GM12892 (cell line): ENCODE results near the gene TENT4A.

ENCODE experiments used
- POLR2A ChIP-seq: IDR thresholded peaks from 2 replicates; pipeline ENCODE4 v1.6.1; 2011; ENCODE audit warnings: low read depth, low read length, control low read depth
- POLR2AphosphoS5 ChIP-seq: IDR thresholded peaks from 2 replicates; pipeline ENCODE4 v1.6.1; 2011; ENCODE audit warnings: low read depth, low read length, control low read depth

DNA sequence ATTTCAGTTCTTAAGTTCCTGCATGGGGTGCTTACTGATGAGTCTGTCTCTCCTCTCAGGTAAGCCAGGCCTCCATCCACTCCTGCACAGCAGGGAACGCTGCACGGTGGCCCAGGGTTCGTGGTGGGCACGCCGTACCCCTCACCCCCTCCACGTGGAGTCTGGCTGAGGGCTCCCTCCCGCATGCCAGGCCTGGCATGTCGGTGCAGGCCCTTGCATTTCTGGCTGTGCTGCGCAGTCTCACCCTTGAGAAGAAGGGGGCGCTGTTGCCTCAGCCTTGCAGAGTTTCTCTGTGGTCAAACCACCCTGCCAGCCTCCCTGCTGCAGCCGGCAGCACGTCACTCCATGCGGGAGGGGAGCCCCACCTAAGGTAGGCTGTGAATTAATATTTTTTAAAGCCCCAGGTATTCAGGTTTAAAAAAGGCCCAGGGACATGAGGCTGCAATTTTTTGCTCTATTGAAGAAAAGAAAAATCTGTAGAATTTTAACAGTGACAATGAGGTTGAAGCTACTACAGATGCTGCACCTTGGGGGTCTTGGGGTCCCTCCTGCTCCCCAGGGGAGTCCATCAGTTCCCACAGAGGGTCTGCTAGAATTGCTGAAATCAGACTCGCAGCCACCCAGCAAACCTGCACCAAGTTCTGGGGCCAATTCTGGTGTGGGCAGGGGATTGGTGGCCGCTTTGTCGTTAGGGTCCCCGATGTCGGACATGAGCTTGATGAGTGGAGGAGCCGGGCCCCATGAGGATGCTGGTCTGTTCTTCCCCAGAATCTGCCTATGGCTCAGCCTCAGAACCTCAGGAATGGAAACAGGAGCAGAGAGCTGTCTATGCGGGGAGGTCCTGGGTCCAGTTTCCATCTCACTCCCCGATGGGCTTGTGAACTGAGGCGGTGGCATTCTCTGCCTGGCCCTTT is 52.6 kb downstream of the TENT4A start:
- TF ChIP-seq POLR2A (no peak), POLR2AphosphoS5 (no peak)
